CD14-positive monocyte (primary cell): ENCODE results near the gene RCC1. TPM values are rescaled to one million over a fixed set of nuclear protein-coding genes. Genes with fewer than 3 reads are reported as not detected.
"Not testable (repeated sequence)": the region's sequence is repeated elsewhere in the genome, so short reads cannot be mapped to it uniquely, and the experiment has no call there.

Experiments
- DNase-seq, 3 donors: peaks; one replicate each; pipeline ENCODE4 v3.0.0-alpha.2; 2011 to 2022
- H2AFZ ChIP-seq: 2 replicates; pipeline ENCODE4 v1.6.0; 2012; ENCODE audit warnings: mild to moderate bottlenecking, low read depth, low read length, inconsistent platforms; ENCODE audit not compliant: insufficient read depth, poor library complexity, severe bottlenecking
- H3K27ac ChIP-seq, 2 donors: 1 replicate in 1 of 2; 2 replicates in 1 of 2; pipeline ENCODE4 v1.5.1; 2012 to 2013; ENCODE audit warnings: low read length in 2 of 2, control low read depth in 1 of 2, inconsistent platforms in 1 of 2, low read depth in 1 of 2, mild to moderate bottlenecking in 1 of 2
- H3K27me3 ChIP-seq, 2 donors: one replicate each; pipeline versions ENCODE4 v1.6.0 to v1.6.1; 2011 to 2013; ENCODE audit warnings: low read length in 2 of 2; ENCODE audit not compliant: control insufficient read depth in 2 of 2, insufficient read depth in 2 of 2
- H3K36me3 ChIP-seq, 2 donors: replicated peaks in 1 of 2; 1 replicate in 1 of 2; 2 replicates in 1 of 2; pipeline versions ENCODE4 v1.5.1 to v1.6.1; 2012 to 2013; ENCODE audit warnings: low read length in 2 of 2, control low read depth in 1 of 2, inconsistent platforms in 1 of 2, mild to moderate bottlenecking in 1 of 2; ENCODE audit not compliant: insufficient read depth in 2 of 2, control insufficient read depth in 1 of 2
- H3K4me1 ChIP-seq, 2 donors: 1 replicate in 1 of 2; 2 replicates in 1 of 2; pipeline versions ENCODE4 v1.5.1 to v1.6.1; 2012 to 2013; ENCODE audit warnings: low read length in 2 of 2, control low read depth in 1 of 2, inconsistent platforms in 1 of 2, mild to moderate bottlenecking in 1 of 2, moderate library complexity in 1 of 2; ENCODE audit not compliant: insufficient read depth in 2 of 2, control insufficient read depth in 1 of 2
- H3K4me2 ChIP-seq: replicated peaks from 2 replicates; pipeline ENCODE3; 2012; ENCODE audit warnings: low read length, moderate library complexity, mild to moderate bottlenecking; ENCODE audit not compliant: poor library complexity, severe bottlenecking; ENCODE audit errors: extremely low read depth
- H3K4me3 ChIP-seq, 3 experiments: fragments of 200-600 bp in 1 of 3; sonication (generic) in 1 of 3; replicated peaks in 1 of 3; 1 replicate in 2 of 3; 2 replicates in 1 of 3; pipeline ENCODE4 v1.5.1; 2011 to 2013; ENCODE audit warnings: low read length in 3 of 3, mild to moderate bottlenecking in 3 of 3, control low read depth in 2 of 3, low read depth in 2 of 3, inconsistent platforms in 1 of 3, moderate library complexity in 1 of 3
- H3K79me2 ChIP-seq: 2 replicates; pipeline ENCODE4 v1.6.0; 2012; ENCODE audit warnings: mild to moderate bottlenecking, control low read depth, inconsistent platforms, low read length, moderate library complexity; ENCODE audit not compliant: insufficient read depth
- H3K9ac ChIP-seq: 2 replicates; pipeline ENCODE4 v1.6.0; 2017; ENCODE audit warnings: low read length, mild to moderate bottlenecking; ENCODE audit not compliant: insufficient read depth, poor library complexity, severe bottlenecking
- H3K9me3 ChIP-seq, 2 donors: replicated peaks in 1 of 2; 1 replicate in 1 of 2; 2 replicates in 1 of 2; pipeline versions ENCODE4 v1.5.1 to v1.6.1; 2012 to 2013; ENCODE audit warnings: low read length in 2 of 2, control low read depth in 1 of 2; ENCODE audit not compliant: control insufficient read depth in 1 of 2, insufficient read depth in 1 of 2
- H4K20me1 ChIP-seq: 2 replicates; pipeline ENCODE4 v1.6.0; 2012; ENCODE audit warnings: mild to moderate bottlenecking, low read length, control low read depth, moderate library complexity; ENCODE audit not compliant: insufficient read depth
- H3K27ac Mint-ChIP-seq, 7 donors: one replicate each; pipeline ENCODE4 v1.8.0; 2020; ENCODE audit warnings: mild to moderate bottlenecking in 7 of 7, mixed read lengths in 7 of 7, moderate library complexity in 6 of 7, inconsistent platforms in 2 of 7
- H3K27me3 Mint-ChIP-seq, 3 donors: one replicate each; pipeline ENCODE4 v1.8.0; 2021 to 2022; ENCODE audit warnings: low read depth in 3 of 3, mild to moderate bottlenecking in 3 of 3, mixed read lengths in 3 of 3, moderate library complexity in 3 of 3, inconsistent platforms in 1 of 3
- H3K36me3 Mint-ChIP-seq, 2 donors: one replicate each; pipeline ENCODE4 v1.8.0; 2020; ENCODE audit warnings: mixed read lengths in 2 of 2, inconsistent platforms in 1 of 2, mild to moderate bottlenecking in 1 of 2
- H3K4me1 Mint-ChIP-seq: one replicate; pipeline ENCODE4 v1.8.0; 2020; ENCODE audit warnings: mild to moderate bottlenecking, mixed read lengths
- H3K4me3 Mint-ChIP-seq, 2 donors: one replicate each; pipeline ENCODE4 v1.8.0; 2020; ENCODE audit warnings: mild to moderate bottlenecking in 2 of 2, mixed read lengths in 2 of 2, moderate library complexity in 1 of 2
- H3K9me3 Mint-ChIP-seq, 7 donors: one replicate each; pipeline ENCODE4 v1.8.0; 2020 to 2022; ENCODE audit warnings: mixed read lengths in 7 of 7, mild to moderate bottlenecking in 6 of 7, moderate library complexity in 6 of 7, inconsistent platforms in 2 of 7
- WGBS: methylation state at CpG from one replicate; pipeline ENCODE4 v1.1.5; 2013; ENCODE audit warnings: missing lambda C conversion rate; ENCODE audit not compliant: insufficient coverage; 5-methylcytosine and 5-hydroxymethylcytosine counted together
- intact Hi-C, 2 donors: fragments of 100-400 bp; cut with micrococcal nuclease; formaldehyde crosslinking; loops; one replicate each; pipeline versions ENCODE4 v1.15.0 to v1.15.1; 2023
- polyA plus RNA-seq, 3 donors: library from polyadenylated mRNA; depleted of rRNA in 1 of 3; unstranded in 2 of 3; stranded (reverse) in 1 of 3; fragments of 300-500 nt in 2 of 3; fragments of >200 nt in 1 of 3; fragmentation: Illumina TruSeq in 2 of 3; gene quantifications; 1 replicate in 2 of 3; 2 replicates in 1 of 3; pipeline ENCODE4 v1.2.3, GENCODE V29; 2012 to 2021
- small RNA-seq: library from RNA; depleted of rRNA; stranded (forward); fragments of <200 nt; gene quantifications from one replicate; pipeline ENCODE3, GENCODE V24; 2012; ENCODE audit warnings: low read depth; ENCODE audit not compliant: insufficient read length

The RCC1 gene
- polyA plus RNA-seq, 3 donors, result 8.7 to 10.6 (median 10.1) TPM

DNA sequence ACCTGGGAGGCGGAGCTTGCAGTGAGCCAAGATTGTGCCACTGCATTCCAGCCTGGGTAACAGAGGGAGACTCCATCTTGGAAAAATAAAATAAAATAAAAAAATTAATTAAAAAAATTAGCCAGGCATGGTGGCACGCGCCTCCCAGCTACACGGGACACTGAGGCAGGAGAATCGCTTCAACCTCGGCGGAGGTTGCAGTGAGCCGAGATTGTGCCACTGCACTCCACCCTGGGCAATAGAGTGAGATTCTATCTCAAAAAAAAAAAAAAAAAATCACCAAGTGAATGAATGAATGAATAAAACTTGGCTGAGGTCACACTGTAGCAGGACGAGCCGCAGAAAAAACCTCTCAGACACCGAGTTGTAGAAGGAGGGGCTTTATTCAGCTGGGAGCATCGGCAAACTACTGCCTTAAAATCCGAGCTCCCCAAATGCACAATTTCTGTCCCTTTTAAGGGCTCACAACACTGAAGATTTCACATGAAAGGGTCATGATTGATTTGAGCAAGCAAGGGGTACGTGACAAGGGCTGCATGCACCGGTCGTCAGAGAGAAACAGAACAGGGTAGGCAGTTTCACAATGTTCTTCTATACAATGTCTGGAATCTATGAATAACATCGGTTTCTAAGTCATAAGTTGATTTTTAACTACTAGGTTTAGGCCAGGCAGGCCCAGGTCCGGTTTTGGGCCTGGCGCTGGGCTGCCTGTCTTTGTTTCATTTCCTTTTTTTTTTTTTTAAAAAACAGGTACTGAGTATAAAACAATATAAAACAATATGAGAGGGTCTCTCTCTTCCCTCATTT, 80.9 kb downstream of the RCC1 start:
- H3K9me3 ChIP-seq, H3K27me3 ChIP-seq, H3K4me3 ChIP-seq, H3K36me3 ChIP-seq, DNase-seq, H3K27me3 Mint-ChIP-seq, H2AFZ ChIP-seq, intact Hi-C loops, H3K4me3 Mint-ChIP-seq, H3K4me2 ChIP-seq, H3K79me2 ChIP-seq, H3K36me3 Mint-ChIP-seq, H3K9ac ChIP-seq, H3K9me3 Mint-ChIP-seq, H4K20me1 ChIP-seq, H3K27ac ChIP-seq: not testable (repeated sequence)
- WGBS, result 75% methylated on average over 4 of the region's 19 CpGs
- Mint-ChIP-seq H3K27ac (peak overlapping the region in 1 of 7 donors; percentile 46), H3K4me1 (peaks cover 25% of the 10 kb centered on the region)
- peaks cover 22 to 32% of the 10 kb centered on the region in 2 donors for H3K4me1 ChIP-seq

Small RNA genes lying within 50 kb of the gene (small RNA-seq; reads per million reads assigned to genes)
- gene RNU6ATAC27P (not detected), gene SNORA16A (not detected), gene SNORA44 (not detected), gene SNORA61 (not detected), gene SNORA73A (not detected), gene SNORA73B (3,505 reads per million, percentile 100 among the genes with 10 or more reads in this experiment), gene SNORD99 (516 reads per million, percentile 98 among the genes with 10 or more reads in this experiment)

Other genes starting within 250 kb of the RCC1 start
- 10 to 100 TPM in 1 of 3 donors, 1 to 10 TPM in 2; 5.0 to 15.7 (median 5.1) TPM for gene SESN2, start 246.5 kb upstream of the RCC1 start, polyA plus RNA-seq
- gene MED18, start 177.0 kb upstream of the RCC1 start, polyA plus RNA-seq, result 1 to 10 TPM; 2.5 to 6.3 (median 3.5) TPM
- 1 to 10 TPM; 2.9 to 9.7 (median 2.9) TPM for gene PHACTR4, start 136.3 kb upstream of the RCC1 start, polyA plus RNA-seq
- gene TRNAU1AP, start 47.0 kb downstream of the RCC1 start, polyA plus RNA-seq, result 10 to 100 TPM; 26.3 to 28.4 (median 26.7) TPM
- under 1 TPM in 2 of 3 donors, not detected in 1; 0.12 to 0.23 TPM for gene RAB42, start 86.2 kb downstream of the RCC1 start, polyA plus RNA-seq
- 10 to 100 TPM; 36.7 to 53.7 (median 53.7) TPM for gene TAF12, start 137.0 kb downstream of the RCC1 start, polyA plus RNA-seq
- not detected for gene RNU11, start 142.6 kb downstream of the RCC1 start, polyA plus RNA-seq
- 10 to 100 TPM in 1 of 3 donors, 1 to 10 TPM in 2; 8.1 to 16.0 (median 9.7) TPM for gene GMEB1, start 162.7 kb downstream of the RCC1 start, polyA plus RNA-seq
- gene YTHDF2, start 230.9 kb downstream of the RCC1 start, polyA plus RNA-seq, result 10 to 100 TPM; 20.7 to 81.6 (median 74.2) TPM